Stomach (tissue), 9 donors: ENCODE data around the gene NRROS. TPM values are rescaled to one million over a fixed set of nuclear protein-coding genes. Genes with fewer than 3 reads are reported as not detected.
A peak's percentile ranks its signal among the peaks of the same experiment; 100 is the strongest.

ENCODE experiments used
- DNase-seq, 2 donors: peaks; one replicate each; pipeline versions ENCODE4 v3.0.0 to v3.0.0-alpha.2; 2013 to 2019
- H3K27ac ChIP-seq, 5 donors: fragments of 200-600 bp in 4 of 5; sonication (generic) in 4 of 5; one replicate each; pipeline ENCODE4 v1.5.1; 2013 to 2019; ENCODE audit warnings: mild to moderate bottlenecking in 1 of 5, moderate library complexity in 1 of 5
- H3K27me3 ChIP-seq, 3 donors: fragments of 200-600 bp; sonication (generic); one replicate each; pipeline ENCODE4 v1.5.1; 2017 to 2019; ENCODE audit warnings: mixed run types in 1 of 3
- H3K36me3 ChIP-seq, 4 donors: fragments of 200-600 bp; sonication (generic); 1 replicate in 3 of 4; 2 replicates in 1 of 4; pipeline ENCODE4 v1.5.1; 2016 to 2019
- H3K4me1 ChIP-seq, 4 donors: fragments of 200-600 bp; sonication (generic); one replicate each; pipeline ENCODE4 v1.5.1; 2016 to 2019
- H3K4me3 ChIP-seq, 4 donors: fragments of 200-600 bp; sonication (generic) in 3 of 4; one replicate each; pipeline ENCODE4 v1.5.1; 2016 to 2019; ENCODE audit warnings: mild to moderate bottlenecking in 1 of 4
- H3K9me3 ChIP-seq, 4 donors: fragments of 200-600 bp; sonication (generic); one replicate each; pipeline ENCODE4 v1.5.1; 2016 to 2019
- CTCF ChIP-seq, 7 experiments: fragments of 450-650 bp in 4 of 7; fragments of 200-600 bp in 3 of 7; sonication (generic) in 3 of 7; IDR thresholded peaks; one replicate each; pipeline ENCODE4 v1.5.1; 2016 to 2019; ENCODE audit warnings: antibody characterized with exemption in 7 of 7, control low read depth in 2 of 7, mild to moderate bottlenecking in 1 of 7
- EP300 ChIP-seq: sonication (generic); formaldehyde crosslinking; IDR thresholded peaks from one replicate; pipeline ENCODE4 v1.6.1; 2017; ENCODE audit warnings: antibody characterized with exemption
- POLR2A ChIP-seq, 4 donors: fragments of 450-650 bp; IDR thresholded peaks; one replicate each; pipeline ENCODE4 v1.6.1; 2016; ENCODE audit warnings: antibody characterized with exemption in 4 of 4, control low read depth in 2 of 4, mild to moderate bottlenecking in 1 of 4, moderate library complexity in 1 of 4
- POLR2AphosphoS5 ChIP-seq, 3 donors: sonication (generic); formaldehyde crosslinking; IDR thresholded peaks; one replicate each; pipeline ENCODE4 v1.6.1; 2016; ENCODE audit warnings: antibody characterized with exemption in 3 of 3
- WGBS, 5 donors: extraction: QIAGEN DNeasy Blood & Tissue Kit in 3 of 5; methylation state at CpG; one replicate each; pipeline versions ENCODE4 v1.1.5 to v1.1.7; 2013 to 2018; 5-methylcytosine and 5-hydroxymethylcytosine counted together
- intact Hi-C: fragments of 100-400 bp; cut with DNase I; formaldehyde crosslinking; loops from one replicate; pipeline ENCODE4 v1.15.1; 2023; ENCODE audit warnings: low total_unique reads
- polyA plus RNA-seq, 3 donors: library from polyadenylated mRNA; stranded (reverse); fragments of 200-250 nt; gene quantifications; one replicate each; pipeline ENCODE4 v1.2.3, GENCODE V29; 2013
- total RNA-seq, 5 donors: library from RNA; depleted of rRNA; stranded (reverse); fragments of >200 nt; gene quantifications; one replicate each; pipeline versions ENCODE4 v1.1.0 to v1.2.3, GENCODE V29; 2014 to 2016
- donor health status: healthy with polysubstance abuse.
- donor health status: Bipolar disorder and iron deficiency.
- donor health status: healthy.

The NRROS gene
- total and polyA plus RNA-seq, 8 donors = 0.45 to 5.5 (median 1.4) TPM; not detected in 1

- Histone ChIP-seq H3K27me3 (no peaks in the 10 kb centered on the region), H3K9me3 (no peaks in the 10 kb centered on the region), H3K36me3 (no peaks in the 10 kb centered on the region), H3K27ac (peak overlapping the region in 4 of 5 donors; percentile 35 to 71 (median 64)), H3K4me1 (peaks cover 0 to 23% (median 7%) of the 10 kb centered on the region in 4 donors), H3K4me3 (no peak overlapping the region)
- 65 to 71% (median 66%) methylated on average over 10 of the region's 10 CpGs for WGBS, 5 donors
- TF ChIP-seq POLR2AphosphoS5 (IDR thresholded peaks at IDR 0.05) (no peak), POLR2A (IDR thresholded peaks at IDR 0.05) (no peak), CTCF (IDR thresholded peaks at IDR 0.05) (no peak), EP300 (no peak)
- intact Hi-C loops = no loop called here
- DNase-seq = peak in 1 of 2 donors; percentile 48
These were observed 19.3 kb upstream of the NRROS start for GRCh38 chr3:196620161-196620604.

DNA sequence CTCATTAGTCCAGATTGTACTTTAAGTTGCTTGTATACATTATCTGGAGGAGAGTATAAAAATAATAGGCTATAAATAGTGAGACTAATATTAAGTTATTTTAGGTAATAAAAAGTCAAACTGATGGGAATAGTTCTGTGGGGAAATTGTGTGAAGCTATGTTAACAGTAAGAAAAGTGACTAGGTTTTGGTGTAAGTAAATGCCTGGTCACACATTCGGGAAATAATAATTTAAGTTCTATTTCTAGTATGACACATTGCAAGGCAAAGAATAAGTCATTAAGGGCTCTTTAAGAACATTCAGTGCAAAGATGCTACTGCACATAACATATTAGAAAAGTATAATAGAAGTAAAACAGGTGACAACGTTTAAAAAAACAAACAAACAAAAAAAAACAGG, 18.8 kb upstream of the NRROS start:
- peaks cover 0 to 23% (median 7%) of the 10 kb centered on the region in 4 donors for H3K4me1 ChIP-seq
- DNase-seq = no peak
- H3K27ac ChIP-seq = peak overlapping the region in 4 of 5 donors; percentile 35 to 71 (median 64)
- WGBS, 5 donors = 57 to 71% (median 68%) methylated on average over 2 of the region's 2 CpGs
- H3K9me3 ChIP-seq = no peaks in the 10 kb centered on the region
- no peak overlapping the region for H3K4me3 ChIP-seq
- TF ChIP-seq POLR2AphosphoS5 (IDR thresholded peaks at IDR 0.05) = no peak
- TF ChIP-seq EP300 = no peak
- TF ChIP-seq POLR2A (IDR thresholded peaks at IDR 0.05) = no peak
- no peak for TF ChIP-seq CTCF (IDR thresholded peaks at IDR 0.05)
- H3K36me3 ChIP-seq = no peaks in the 10 kb centered on the region
- intact Hi-C loops = no loop called here
- no peaks in the 10 kb centered on the region for H3K27me3 ChIP-seq

GRCh38 chr3:196621611-196622010, 17.9 kb upstream of the NRROS start:
- Histone ChIP-seq H3K27ac (no peak overlapping the region), H3K36me3 (no peaks in the 10 kb centered on the region), H3K27me3 (no peaks in the 10 kb centered on the region), H3K4me3 (no peak overlapping the region), H3K4me1 (peaks cover 0 to 23% (median 7%) of the 10 kb centered on the region in 4 donors), H3K9me3 (no peaks in the 10 kb centered on the region)
- 87 to 93% (median 89%) methylated on average over 9 to 10 of the region's 10 CpGs for WGBS, 5 donors
- no peak for DNase-seq
- intact Hi-C loops = no loop called here
- TF ChIP-seq EP300 = no peak

GRCh38 chr3:196624067-196624790, 15.3 kb upstream of the NRROS start:
- DNase-seq = peak in 1 of 2 donors; percentile 54

More at GRCh38 chr3:196624067-196624790, 15.3 kb upstream of the NRROS start:
- Histone ChIP-seq H3K4me1 (peaks cover 0 to 16% (median 5%) of the 10 kb centered on the region in 4 donors), H3K27ac (peak overlapping the region in 4 of 5 donors; percentile 37 to 67 (median 56)), H3K4me3 (no peak overlapping the region), H3K27me3 (no peaks in the 10 kb centered on the region), H3K9me3 (no peaks in the 10 kb centered on the region), H3K36me3 (no peaks in the 10 kb centered on the region)
- 61 to 76% (median 71%) methylated on average over 12 of the region's 12 CpGs for WGBS, 5 donors
- TF ChIP-seq POLR2AphosphoS5 (IDR thresholded peaks at IDR 0.05) (no peak), CTCF (IDR thresholded peaks at IDR 0.05) (no peak), EP300 (no peak), POLR2A (IDR thresholded peaks at IDR 0.05) (no peak)
- intact Hi-C loops = no loop called here
